Nucleus accumbens (tissue), 56 donors: ENCODE results near the gene TPD52L2.

Experiments used
- DNase-seq, 56 donors: peaks; one replicate each; lab custom pipeline; 2025; lab: John Stamatoyannopoulos, UW

The TPD52L2 gene

GRCh38 chr20:63864978-63865640 is at the start of gene TPD52L2:
TPD52L2 (plus strand) TSS chr20:63865270; CDS start chr20:63865366, 96 bp downstream.
- DNase-seq, result peak; percentile 82 to 99 (median 97)

GRCh38 chr20:63815615-63816253 is 49.3 kb upstream of the TPD52L2 start:
- DNase-seq, result no peak

GRCh38 chr20:63819224-63819921 is 45.7 kb upstream of the TPD52L2 start:
- DNase-seq, result no peak

- DNase-seq, result no peak
These were observed 43.3 kb upstream of the TPD52L2 start for GRCh38 chr20:63821811-63822210.

GRCh38 chr20:63822276-63822696 is 42.8 kb upstream of the TPD52L2 start:
- DNase-seq, result peak in 5 of 56 donors; percentile 6 to 36 (median 16)

- no peak for DNase-seq
These were observed 41.3 kb upstream of the TPD52L2 start for GRCh38 chr20:63823691-63824311.

GRCh38 chr20:63825331-63826118 is 39.5 kb upstream of the TPD52L2 start:
- DNase-seq, result no peak

GRCh38 chr20:63826753-63827152 is 38.3 kb upstream of the TPD52L2 start:
- no peak for DNase-seq

GRCh38 chr20:63828124-63828523 is 36.9 kb upstream of the TPD52L2 start:
- no peak for DNase-seq

- no peak for DNase-seq
These were observed 36.5 kb upstream of the TPD52L2 start for GRCh38 chr20:63828545-63828944.

- no peak for DNase-seq
These were observed 36.1 kb upstream of the TPD52L2 start for GRCh38 chr20:63828951-63829350.

GRCh38 chr20:63829603-63829944 is 35.5 kb upstream of the TPD52L2 start:
- DNase-seq, result no peak

- peak in 5 of 56 donors; percentile 3 to 41 (median 11) for DNase-seq
These were observed 34.9 kb upstream of the TPD52L2 start for GRCh38 chr20:63829945-63830835.

- DNase-seq, result peak in 3 of 56 donors; percentile 5 to 50 (median 19)
These were observed 34.1 kb upstream of the TPD52L2 start, which contains the start of gene ZBTB46 for GRCh38 chr20:63830841-63831588. ZBTB46 (minus strand) TSS chr20:63831264; CDS start chr20:63790757, 40,507 bp downstream.

GRCh38 chr20:63831646-63831992 is 33.5 kb upstream of the TPD52L2 start:
- DNase-seq, result peak in 1 of 56 donors; percentile 43

- DNase-seq, result no peak
These were observed 32.9 kb upstream of the TPD52L2 start for GRCh38 chr20:63831993-63832686.

GRCh38 chr20:63833776-63834490 is 31.1 kb upstream of the TPD52L2 start:
- no peak for DNase-seq
